CD1c-positive myeloid dendritic cell (primary cell): ENCODE results near the gene GYS1.
A peak's percentile ranks its signal among the peaks of the same experiment; 100 is the strongest.

ENCODE experiments used
- DNase-seq: peaks from one replicate; pipeline ENCODE4 v3.0.0-alpha.2; 2016; ENCODE audit errors: extremely low spot score

The GYS1 gene

GRCh38 chr19:48988860-48989259 is 4.2 kb downstream of the GYS1 start:
- no peak for DNase-seq

GRCh38 chr19:48988286-48988685 is 4.8 kb downstream of the GYS1 start:
- no peak for DNase-seq

GRCh38 chr19:48987323-48987722 is 5.8 kb downstream of the GYS1 start:
- no peak for DNase-seq

GRCh38 chr19:48986211-48986610 is 6.9 kb downstream of the GYS1 start:
- no peak for DNase-seq

- no peak for DNase-seq
Observed at GRCh38 chr19:48985711-48986110, 7.4 kb downstream of the GYS1 start.

- DNase-seq, result no peak
Observed at GRCh38 chr19:48982280-48982679, 10.8 kb downstream of the GYS1 start.

GRCh38 chr19:48977061-48977460 is 16.0 kb downstream of the GYS1 start:
- no peak for DNase-seq

- no peak for DNase-seq
Observed at GRCh38 chr19:48975947-48976847, 16.9 kb downstream of the GYS1 start.

GRCh38 chr19:48970923-48971395 is 22.1 kb downstream of the GYS1 start:
- DNase-seq, result peak; percentile 94

- DNase-seq, result no peak
Observed at GRCh38 chr19:48970139-48970766, 22.9 kb downstream of the GYS1 start.

GRCh38 chr19:48969276-48970138 is 23.6 kb downstream of the GYS1 start:
- peak; percentile 52 for DNase-seq

GRCh38 chr19:48968813-48969218 is 24.3 kb downstream of the GYS1 start:
- DNase-seq, result no peak

GRCh38 chr19:48968179-48968661 is 24.9 kb downstream of the GYS1 start:
- no peak for DNase-seq

GRCh38 chr19:48967346-48968178 is 25.5 kb downstream of the GYS1 start:
- peak; percentile 96 for DNase-seq

- DNase-seq, result peak; percentile 59
Observed at GRCh38 chr19:48966541-48967345, 26.4 kb downstream of the GYS1 start.

- peak; percentile 91 for DNase-seq
Observed at GRCh38 chr19:48965806-48966540, 27.1 kb downstream of the GYS1 start.

GRCh38 chr19:48965040-48965805 is 27.9 kb downstream of the GYS1 start, which contains the start of gene FTL:
Gene FTL (plus strand): TSS chr19:48965309. CDS start chr19:48965508, 199 bp downstream.
- peak; percentile 98 for DNase-seq

- no peak for DNase-seq
Observed at GRCh38 chr19:48964205-48965039, 28.7 kb downstream of the GYS1 start.
